HG02840 (cell line): ENCODE measurements around the gene WNT2B.
"Not testable (repeated sequence)": the region's sequence is repeated elsewhere in the genome, so short reads cannot be mapped to it uniquely, and the experiment has no call there.

Source experiments
- ATAC-seq: cut with Tn5 transposase; IDR thresholded peaks from one replicate; pipeline ENCODE4 v1.9.1; 2021; ENCODE audit warnings: mild to moderate bottlenecking, moderate library complexity, moderate number of reproducible peaks; ENCODE audit not compliant: unreplicated experiment, low FRiP score

Gene WNT2B

DNA sequence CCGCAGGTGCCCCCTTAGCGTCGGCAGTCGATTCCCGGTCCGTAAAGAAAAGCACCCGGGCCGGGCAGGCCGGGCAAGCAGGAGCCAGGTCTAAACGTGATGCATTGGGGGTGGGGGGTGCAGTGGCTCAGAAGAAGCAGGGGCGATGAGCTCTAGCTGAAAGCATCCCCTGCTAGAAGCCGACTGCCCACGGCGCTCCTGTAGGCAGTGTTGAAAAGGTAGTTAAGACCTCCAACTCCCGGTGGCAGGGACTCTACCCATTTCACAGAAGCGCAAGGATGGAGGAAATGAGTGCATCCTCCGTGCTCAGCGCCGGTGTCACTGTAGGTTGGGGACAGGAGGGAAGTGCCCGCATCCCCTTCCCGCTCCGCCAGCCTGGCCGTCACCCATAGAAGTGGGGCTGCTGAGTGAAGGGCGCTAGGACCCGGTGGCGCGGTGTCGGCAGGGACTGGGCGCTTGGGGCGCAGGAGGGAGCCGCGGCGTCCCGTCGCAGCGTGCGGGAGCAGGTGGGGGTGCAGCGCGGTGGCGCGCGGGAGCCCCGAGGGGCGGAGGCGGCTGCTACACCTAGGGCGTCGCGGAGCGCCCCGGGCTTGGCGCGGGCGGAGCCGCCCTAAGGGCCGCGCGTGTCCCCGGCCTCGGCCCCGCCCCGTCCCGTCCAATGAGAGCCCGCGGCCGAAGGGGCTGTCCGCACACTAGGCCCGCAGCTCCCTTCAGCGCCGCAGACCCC lies at the start of gene WNT2B:
Gene WNT2B (plus strand): TSS at position 688 of the 727 bp plus-strand sequence. CDS start 298 bp downstream, outside the sequence.
- no peak for ATAC-seq

DNA sequence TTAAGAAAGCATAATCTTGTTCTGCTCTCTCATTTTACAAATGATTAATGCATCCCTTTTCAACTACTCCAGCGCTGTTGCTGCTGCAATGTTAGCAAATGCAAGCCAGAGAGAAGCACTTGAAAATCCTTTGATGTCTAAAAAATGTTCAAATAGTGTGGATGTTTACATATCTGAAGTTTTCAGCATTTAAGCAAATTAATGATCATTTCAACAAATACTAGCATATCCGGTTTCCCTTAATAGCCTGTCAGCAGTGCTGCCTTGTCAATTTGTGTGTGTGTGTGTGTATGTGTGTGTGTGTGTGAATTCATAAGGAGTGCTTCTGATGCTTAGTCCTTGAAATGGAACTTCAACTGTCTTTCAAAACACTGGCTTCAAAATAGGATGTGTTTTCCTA lies 48.1 kb upstream of the WNT2B start:
- ATAC-seq: no peak

DNA sequence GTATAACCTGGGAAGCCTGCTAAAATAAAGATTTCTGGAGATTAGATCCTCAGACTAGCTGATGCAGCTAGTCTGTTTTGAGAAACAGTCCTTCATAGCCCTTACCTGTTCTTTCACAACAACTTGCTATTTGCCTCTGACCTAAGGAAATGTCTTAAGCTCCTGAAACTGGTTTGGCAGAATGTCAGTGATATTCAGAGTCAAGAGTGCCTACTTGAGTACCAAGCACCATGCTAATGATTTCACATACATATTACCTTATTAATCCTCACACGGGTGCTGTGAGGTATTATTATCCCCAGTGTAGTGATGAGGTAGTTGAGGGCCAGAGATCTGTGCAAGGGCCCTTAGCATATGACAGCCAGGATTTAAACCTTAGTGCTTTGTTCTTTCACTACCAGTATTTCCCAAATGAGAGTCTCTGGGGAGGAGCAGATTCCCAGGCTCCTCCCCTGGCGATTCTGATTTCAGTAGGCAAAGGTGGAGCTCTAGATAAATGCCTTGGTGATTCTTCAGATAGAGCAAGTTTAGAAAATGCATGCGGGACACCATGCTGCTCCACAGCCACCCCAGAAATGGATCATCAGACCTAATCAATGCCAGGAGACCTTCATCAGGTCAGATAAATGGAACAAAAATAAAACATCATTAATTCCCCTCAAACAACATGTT lies 47.4 kb upstream of the WNT2B start:
- ATAC-seq: no peak

DNA sequence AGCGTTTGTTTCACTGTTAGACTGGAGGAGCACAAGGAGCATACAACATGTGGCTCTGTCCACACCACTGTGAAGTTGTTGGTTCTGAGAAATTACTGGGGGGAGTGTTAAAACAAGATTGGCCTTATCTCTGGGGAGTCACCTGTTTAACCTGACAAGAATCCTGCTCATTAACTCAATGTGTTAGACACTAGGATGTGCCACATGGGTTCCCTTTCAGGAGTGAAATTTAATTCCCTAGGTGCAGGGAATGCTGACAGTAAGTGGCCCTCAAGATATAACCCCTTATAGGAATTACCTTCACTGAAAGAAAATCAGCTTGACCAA lies 45.8 kb upstream of the WNT2B start:
- ATAC-seq: no peak

DNA sequence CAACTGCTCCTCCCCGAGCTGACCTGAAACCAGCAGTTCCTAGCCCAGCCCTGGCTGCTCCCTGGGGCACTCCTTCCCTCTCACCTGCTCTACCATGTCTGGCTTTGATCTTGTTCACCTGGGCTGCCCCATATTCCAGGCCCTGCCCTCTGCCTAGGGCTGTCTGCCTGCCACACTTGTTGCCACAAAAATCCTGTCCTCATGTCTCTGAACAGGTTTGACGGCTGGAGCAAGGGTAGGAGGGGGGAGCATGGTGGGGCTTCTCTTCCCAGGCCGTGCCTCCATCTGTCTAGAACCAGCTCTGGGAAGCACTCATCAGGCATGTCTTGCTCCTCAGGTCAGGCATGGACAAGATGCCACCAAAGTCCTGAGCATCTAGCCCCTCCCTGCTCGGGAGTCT lies 44.3 kb upstream of the WNT2B start:
- no peak for ATAC-seq

DNA sequence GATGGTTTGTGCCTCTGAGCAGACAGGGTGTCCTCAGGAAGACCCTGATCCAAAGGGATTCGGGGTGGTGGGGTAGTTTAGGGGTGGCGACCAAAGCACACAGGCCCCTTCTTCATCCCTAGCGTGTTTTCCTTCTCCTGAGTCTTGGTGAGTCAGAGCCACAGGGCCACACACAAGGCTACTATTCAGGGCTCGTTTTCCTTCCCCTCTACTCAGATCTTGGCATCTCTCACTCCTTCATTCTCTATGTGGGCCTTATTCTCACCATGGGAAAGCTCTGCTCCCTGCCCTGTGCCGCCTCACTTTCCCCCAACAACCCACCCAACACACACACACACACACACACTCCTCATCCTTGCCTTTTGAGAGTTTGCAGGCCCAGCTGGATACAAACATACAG lies 43.6 kb upstream of the WNT2B start:
- ATAC-seq: no peak

DNA sequence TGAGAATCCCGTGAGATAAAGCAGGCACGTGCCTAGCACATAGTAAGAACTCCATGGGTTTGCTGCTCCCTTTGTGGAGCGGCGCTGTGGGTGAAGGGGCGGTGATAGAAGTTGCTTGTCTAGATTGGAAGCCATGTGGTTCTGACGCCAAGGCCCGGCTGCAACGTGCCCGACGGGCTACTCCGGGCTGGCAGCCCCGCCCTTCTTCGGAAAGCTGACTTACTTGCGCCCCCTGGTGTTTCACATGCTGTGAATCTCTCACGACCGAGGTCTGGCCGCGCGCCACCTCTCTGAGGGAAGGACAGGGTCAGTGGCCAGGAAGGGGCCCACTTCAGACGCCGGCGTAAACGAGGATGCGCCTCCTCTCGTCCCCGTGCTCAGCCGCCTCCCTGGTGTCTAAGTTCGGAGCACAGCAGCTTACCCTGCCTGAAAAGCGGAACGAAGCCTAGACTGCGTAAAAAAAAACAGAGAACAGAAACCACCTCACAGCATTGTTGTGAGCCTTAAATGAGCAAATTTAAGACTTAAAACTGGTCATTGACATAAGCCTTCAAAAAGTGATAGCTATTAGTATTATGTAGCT lies 42.6 kb upstream of the WNT2B start:
- ATAC-seq: peak; percentile 84

DNA sequence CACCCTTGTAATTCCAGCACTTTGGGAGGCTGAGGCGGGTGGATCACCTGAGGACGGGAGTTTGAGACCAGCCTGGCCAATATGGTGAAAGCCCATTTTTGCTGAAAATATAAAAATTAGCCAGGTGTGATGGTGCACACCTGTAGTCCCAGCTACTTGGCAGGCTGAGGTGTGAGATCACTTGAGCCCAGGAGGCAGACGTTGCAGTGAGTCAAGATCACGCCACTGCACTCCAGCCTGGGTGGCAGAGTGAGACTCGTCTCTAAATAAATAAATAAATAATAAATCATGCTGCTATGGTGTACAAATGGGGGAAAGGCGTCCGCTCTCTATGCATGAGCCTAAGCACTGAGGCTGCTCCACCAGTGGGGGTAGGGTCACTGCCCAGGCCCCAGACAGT lies 38.4 kb upstream of the WNT2B start:
- ATAC-seq: not testable (repeated sequence)

DNA sequence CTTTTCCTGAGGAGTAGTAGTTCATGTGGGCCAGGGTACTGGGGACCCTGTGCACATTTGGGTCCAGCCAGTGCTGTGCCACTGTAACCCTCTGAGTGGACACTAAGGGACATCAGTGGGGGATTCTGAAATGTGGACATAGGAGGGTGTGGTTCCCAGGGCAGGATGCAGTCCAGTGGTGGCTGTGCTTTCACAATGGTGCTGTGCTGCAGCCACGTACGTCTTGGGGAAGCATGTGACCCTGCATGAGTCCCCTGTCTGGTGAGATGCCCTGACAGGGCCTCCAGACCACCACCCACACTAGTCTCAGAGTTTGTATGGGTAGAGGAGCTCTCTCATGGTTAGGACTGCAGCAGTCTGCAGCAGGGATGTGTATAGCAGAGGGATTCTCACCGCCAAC lies 37.8 kb upstream of the WNT2B start:
- no peak for ATAC-seq

DNA sequence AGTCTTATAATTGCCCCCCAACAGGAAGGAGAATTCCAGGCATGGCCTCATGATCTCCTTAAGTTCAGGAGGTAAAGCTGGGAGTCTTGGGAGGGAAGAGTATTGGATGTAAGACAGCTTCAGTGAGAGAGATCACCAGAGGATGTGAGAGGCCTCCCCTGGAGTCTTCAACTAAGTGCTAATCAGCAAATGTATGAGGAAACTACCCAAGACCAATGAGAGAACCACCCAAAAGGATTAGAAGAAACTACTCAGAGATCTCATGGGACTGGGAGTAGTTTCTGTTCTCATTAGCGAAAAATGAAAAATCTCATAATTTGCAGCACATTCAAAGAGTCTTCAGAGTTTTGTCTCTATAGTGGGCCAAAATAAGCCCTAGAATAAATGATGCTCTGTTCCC lies 36.6 kb upstream of the WNT2B start:
- ATAC-seq: no peak

DNA sequence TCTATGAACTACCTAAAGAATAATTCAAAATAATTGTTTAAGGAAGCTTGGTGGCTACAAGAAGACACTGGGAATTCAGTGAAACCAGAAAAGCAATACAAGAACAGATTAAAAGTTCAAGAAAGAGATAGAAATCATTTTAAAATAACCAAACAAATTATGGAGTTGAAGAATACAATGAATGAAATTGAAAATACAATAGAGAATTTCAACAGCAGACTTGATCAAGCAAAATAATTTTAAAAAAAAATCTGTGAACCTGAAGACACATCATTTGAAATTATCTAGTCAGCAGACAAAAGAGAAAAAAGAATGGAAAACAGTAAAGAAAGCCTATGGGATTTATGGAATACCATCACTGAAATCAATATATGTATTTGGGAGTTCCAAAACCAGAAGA lies 31.2 kb upstream of the WNT2B start:
- ATAC-seq: no peak

DNA sequence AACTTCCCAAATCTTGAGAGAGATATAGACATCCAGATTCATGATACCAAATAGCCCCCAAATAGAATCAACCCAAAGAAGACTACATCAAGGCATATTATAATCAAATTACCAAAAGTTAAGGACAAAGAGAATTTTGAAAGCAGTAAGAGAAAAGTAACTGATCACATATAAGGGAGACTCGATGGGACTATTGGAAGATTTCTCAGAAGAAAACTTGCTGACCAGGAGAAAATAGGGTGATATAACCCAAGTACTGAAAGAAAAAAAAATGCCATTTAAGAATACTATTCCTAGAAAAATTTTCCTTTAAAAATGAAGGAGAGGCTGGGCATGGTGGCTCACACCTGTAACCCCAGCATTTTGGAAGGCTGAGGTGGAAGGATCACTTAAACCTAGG lies 30.5 kb upstream of the WNT2B start:
- no peak for ATAC-seq

DNA sequence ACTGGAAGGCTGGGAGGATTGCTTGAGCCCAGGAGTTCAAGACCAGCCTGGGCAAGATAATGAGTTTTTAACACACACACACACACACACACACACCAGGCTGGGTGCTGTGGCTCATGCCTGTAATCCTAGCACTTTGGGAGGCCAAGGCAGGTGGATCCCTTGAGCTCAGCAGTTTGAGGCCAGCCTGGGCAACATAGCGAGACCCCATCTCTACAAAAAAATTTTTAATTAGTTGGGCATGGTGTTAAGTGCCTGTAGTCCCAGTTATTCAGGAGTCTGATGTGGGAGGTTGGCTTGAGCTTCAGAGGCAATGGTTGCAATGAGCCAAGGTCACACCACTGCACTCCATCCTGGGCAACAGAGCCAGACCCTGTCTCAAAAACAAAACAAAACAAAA lies 22.7 kb upstream of the WNT2B start:
- ATAC-seq: not testable (repeated sequence)

DNA sequence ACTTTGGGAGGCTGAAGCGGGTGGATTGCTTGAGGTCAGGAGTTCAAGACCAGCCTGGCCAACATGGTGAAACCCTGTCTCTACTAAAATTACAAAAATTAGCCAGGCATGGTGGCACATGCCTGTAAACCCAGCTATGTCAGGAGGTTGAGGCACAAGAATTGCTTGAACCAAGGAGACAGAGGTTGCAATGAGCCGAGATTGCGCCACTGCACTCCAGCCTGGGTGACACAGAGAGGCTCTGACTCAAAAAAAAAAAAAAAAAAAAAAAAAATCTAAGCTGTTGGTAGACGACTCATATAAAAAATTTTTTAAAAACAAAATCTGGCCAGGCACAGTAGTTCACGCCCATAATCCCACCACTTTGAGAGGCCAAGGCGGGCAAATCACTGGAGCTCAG lies 21.1 kb upstream of the WNT2B start:
- not testable (repeated sequence) for ATAC-seq

DNA sequence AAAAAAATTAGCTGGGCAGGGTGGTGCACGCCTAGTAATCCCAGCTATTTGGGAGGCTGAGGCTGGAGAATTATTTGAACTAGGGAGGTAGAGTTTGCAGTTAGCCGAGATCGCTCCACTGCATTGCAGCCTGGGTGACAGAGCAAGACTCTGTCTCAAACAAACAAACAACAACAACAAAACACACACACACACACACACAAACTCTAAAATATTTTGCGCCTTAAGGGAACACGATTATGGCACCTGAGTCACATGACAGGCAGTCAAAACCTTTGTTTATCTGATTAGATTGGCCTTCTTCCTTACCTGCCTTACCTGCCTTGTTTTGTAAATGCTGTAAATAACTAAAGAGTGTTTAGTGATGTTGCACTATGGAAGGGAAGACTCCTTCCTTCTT lies 20.6 kb upstream of the WNT2B start:
- no peak for ATAC-seq

DNA sequence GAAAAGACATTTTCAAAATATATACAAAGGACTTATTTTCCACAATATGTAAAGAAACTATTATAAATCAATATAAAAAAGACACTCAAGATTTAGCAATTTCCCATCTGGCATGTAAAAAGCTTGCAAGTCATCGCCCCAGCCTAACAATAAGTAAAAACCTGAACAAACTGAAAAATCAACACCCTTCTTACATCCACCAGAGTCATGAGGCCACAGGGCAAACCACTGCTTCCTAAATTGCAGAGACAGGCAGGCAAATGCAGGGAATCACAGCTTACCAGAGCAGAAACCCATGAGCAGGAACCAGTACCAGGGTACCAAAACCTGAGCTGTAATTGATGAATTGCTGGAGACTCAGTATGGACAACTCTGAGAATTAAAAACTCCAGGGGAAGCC lies 16.7 kb upstream of the WNT2B start:
- ATAC-seq: no peak

DNA sequence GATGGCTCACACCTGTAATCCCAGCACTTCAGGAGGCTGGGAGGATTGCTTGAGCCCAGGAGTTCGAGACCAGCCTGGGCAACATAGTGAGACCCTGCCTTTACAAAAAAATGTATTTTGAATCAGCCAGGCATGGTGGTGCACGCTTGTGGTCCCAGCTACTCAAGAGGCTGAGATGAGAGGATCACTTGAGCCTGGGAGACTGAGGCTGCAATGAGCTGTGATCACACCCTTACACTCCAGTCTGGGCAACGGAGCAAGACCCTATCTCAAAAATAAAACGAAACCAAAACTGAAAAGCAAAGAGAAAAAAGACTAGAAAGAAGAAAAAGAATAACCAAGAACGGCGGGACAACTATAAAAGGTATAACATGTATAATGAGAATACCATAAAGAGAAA lies 15.4 kb upstream of the WNT2B start:
- ATAC-seq: no peak

DNA sequence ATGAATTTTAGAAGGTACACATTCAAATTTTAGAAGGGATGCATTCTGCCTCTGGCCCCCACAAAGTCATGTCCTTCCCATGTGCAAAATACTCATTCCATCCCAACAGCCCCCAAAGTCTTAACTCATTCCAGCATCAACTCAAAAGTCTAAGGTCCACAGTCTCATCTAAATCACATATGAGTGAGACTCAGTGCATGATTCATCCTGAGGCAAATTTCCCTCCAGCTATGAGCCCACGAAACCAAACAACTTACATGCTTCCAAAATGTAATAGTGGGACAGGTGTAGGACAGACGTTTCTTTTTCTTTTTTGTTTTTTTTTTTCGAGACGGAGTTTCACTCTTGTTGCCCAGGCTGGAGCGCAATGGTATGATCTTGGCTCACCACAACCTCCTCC lies 12.5 kb upstream of the WNT2B start:
- no peak for ATAC-seq

DNA sequence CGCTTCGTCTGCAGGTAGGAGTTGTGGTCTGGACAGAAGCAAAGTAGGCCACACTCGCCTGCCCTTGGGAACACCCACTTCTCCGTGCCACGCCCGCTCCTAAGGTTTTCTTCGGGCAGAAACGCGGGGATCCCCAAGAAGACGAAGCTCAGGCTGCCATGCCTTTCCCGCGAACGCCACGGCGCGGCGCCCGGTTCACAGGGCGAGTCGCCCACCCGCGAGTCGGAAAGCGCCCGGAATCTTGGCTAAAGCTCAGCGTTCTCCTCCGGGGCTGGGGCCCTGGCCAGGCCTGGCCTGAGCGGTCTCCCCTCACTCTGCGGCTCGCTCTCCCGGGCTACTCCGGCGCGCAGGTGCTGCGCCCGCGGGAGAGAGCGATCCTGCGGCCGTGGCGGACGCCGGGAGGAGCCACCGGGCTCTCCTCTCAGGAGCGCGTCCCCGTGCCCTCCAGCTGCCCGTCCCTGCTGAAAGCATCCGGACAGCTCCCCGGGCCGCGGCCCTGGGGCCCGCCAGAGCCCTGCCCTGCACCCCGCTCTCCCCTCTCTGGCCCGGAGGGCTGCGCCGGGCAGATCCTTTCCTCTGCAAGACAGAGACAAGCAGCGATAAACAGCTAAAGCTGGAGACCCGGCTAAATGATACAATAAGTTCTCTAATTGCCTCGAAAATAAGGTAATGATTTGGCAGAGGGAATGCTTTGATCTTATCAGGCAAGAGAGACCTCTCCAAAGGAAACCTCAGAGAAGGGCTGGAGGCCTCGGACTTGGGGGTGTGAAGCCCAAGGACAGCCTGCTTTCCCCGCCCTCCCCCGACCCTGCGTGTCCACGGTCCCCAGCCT lies 6.7 kb upstream of the WNT2B start:
- ATAC-seq: no peak

DNA sequence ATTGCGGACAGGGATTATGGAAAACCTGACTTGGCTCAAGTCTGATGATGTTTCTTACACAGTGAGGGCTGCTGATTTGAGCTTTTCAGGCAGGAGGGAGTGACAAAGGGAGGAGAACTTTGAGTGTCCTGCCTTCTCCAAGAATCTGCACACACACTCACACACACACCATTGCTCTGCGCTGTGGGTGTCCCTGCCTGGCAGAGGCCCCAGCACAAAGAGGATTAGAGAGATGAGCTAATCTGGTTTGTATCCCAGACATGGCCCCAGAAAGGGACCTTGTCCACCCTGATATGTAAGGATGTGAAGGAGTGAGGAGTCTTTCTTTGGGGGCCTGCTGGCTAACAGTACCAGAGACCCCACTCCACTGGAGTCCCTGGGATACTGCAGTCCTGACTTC lies 5.9 kb upstream of the WNT2B start:
- no peak for ATAC-seq

DNA sequence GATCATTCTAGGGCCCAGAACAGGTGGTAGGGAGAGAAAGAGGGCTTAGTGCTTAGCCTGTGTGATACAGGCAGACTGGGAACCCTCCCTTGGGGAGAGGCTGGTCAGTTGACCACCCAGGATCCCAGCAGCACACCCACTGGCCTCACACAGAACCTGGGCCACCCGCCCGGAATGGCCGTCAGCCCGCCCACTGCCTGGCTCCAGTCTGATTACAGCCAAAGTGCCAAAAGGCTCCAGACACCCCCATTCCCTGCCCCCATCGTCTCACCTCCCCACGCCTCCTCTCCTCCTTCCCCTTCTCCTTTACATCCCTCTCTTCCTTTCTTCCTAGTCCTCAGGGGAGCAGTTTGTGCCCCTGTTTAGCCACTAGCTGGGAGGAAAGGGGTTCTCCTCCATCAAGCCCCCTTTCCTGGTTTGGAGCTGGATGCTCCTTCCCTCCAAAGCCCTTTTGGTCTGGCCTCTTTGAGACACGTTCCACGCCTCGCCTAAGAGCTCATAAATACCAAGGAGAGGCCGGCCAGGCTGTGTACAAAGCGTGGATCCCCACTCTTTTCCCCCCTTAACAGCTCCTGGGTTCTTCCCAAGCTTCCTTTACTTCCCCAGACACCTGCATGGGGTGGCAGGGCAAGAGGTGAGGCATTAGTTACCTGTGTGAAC lies 4.6 kb upstream of the WNT2B start:
- ATAC-seq: no peak
